NB4 (cell line): ENCODE results near the gene EIF2AK2.

Experiments
- POLR2A ChIP-seq: IDR thresholded peaks from 2 replicates; pipeline ENCODE4 v1.6.1; 2011; ENCODE audit warnings: mild to moderate bottlenecking; ENCODE audit not compliant: insufficient read length; ENCODE audit errors: extremely low read depth
- TF ChIP-seq, protein P1 (sequence below): IDR thresholded peaks from one replicate; pipeline ENCODE4 v1.5.1; 2012; ENCODE audit warnings: low read depth, low read length

DNA sequence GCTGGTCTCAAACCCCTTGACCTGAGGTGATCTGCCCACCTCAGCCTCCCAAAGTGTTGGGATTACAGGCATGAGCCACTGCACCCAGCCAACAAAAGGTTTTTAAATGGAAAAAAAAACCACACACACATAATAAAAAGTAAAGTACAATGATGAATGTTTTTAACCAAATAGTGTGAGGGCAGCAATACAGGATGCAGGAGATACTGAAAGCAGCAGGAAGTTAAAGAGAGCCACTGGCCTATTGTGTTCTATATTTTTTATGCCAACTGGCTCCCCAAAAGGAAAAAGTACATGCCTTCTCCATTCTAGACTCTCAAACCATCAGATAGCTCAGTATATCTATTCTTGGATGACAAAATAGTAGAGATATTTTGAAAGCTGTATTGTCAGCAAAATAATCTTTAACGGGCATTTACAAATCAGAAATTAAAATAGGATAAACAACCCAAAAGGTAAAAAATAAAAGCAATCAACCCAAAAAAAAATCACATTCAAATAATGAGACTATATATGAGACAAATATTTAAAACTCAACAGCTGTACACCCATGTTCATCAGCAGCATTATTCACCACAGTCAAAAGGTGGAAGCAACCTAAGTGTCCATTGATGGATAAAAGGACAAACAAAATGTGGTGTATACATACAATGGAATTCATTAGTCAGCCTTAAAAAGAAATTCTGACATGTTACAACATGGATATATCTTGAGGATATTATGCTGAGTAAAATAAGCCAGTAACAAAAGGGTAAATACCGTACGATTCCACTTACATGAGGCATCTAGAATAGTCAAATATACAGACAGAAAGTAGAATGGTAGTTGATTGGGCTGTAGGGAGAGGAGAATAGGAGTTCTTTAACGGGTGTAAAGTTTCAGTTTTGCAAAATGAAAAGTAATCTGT, 46.2 kb downstream of the EIF2AK2 start:
- TF ChIP-seq, protein P1, sequence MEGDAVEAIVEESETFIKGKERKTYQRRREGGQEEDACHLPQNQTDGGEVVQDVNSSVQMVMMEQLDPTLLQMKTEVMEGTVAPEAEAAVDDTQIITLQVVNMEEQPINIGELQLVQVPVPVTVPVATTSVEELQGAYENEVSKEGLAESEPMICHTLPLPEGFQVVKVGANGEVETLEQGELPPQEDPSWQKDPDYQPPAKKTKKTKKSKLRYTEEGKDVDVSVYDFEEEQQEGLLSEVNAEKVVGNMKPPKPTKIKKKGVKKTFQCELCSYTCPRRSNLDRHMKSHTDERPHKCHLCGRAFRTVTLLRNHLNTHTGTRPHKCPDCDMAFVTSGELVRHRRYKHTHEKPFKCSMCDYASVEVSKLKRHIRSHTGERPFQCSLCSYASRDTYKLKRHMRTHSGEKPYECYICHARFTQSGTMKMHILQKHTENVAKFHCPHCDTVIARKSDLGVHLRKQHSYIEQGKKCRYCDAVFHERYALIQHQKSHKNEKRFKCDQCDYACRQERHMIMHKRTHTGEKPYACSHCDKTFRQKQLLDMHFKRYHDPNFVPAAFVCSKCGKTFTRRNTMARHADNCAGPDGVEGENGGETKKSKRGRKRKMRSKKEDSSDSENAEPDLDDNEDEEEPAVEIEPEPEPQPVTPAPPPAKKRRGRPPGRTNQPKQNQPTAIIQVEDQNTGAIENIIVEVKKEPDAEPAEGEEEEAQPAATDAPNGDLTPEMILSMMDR = no peak
- TF ChIP-seq POLR2A = no peak
